ENCODE results near the gene C19orf44. TPM values are rescaled to one million over a fixed set of nuclear protein-coding genes. Genes with fewer than 3 reads are reported as not detected.

C19orf44 gene
- polyA plus RNA-seq, 1 experiment: 3.4 TPM

DNA sequence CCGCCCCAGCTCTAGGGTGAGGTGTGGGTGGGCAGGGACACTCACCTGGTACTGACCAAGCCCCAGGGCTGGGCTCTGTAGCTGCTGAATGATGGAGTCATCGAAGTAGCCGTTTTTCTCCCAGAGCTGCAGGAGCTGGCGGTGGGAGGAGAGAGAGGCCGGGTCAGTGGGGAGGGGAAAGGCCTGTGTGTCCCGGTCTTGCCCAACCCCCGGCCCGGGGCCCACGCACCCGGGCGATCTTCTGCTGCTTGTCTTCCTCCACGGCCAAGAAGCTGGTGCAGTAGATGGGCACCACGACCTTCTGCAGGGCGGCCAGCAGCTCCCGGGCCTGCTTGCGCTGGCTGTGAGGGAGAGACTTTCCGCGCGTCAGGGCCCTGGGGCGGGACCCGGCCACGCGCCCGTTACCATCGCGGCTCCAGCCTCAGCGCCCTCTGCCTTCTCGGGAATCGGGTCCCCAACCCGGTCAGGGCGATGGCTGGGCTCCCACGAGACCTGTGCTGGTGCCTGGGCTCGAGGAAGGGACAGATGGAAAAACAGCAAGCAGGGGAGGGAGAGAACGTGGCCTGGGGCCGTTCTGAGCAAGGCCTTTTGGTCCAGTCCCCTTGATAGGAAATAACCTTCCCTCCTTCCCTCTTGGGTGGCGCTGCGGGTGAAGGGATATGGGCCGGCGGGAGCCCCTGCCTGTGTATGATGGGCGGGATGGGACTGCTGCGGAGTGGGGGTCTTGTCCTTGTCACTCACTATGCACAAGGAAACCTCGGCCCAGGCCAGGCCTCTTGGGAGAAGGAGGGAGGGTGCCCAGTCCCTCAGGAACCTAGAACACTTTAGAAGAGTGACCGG lies 34.6 kb downstream of the C19orf44 start:
- Histone ChIP-seq H3K4me3 (ENCODE audit: low read depth, low read length) (no peak overlapping the region), H3K27me3 (ENCODE audit: control insufficient read depth, insufficient read depth, low read length) (no peaks in the 10 kb centered on the region), H3K36me3 (ENCODE audit: control insufficient read depth, insufficient read depth, low read length) (peaks cover 65% of the 10 kb centered on the region)
- ChIA-PET POLR2A (no interaction called here), CTCF (interaction anchor here (1.0 kb wide), 1 partner anchor 116 kb away, joined by 3 read pairs; no protein-coding TSS in a partner anchor)
- no peak for TF ChIP-seq CTCF (IDR thresholded peaks at IDR 0.05; ENCODE audit: insufficient read depth, low read depth, low read length)
- no peak for DNase-seq (ENCODE audit: low read depth)

- CTCF ChIA-PET: no interaction called here
- no peak for TF ChIP-seq CTCF (IDR thresholded peaks at IDR 0.05; ENCODE audit: insufficient read depth, low read depth, low read length)
- Histone ChIP-seq H3K36me3 (ENCODE audit: control insufficient read depth, insufficient read depth, low read length) (peaks cover 65% of the 10 kb centered on the region), H3K4me3 (ENCODE audit: low read depth, low read length) (no peak overlapping the region), H3K27me3 (ENCODE audit: control insufficient read depth, insufficient read depth, low read length) (no peaks in the 10 kb centered on the region)
- DNase-seq (ENCODE audit: low read depth): no peak
- POLR2A ChIA-PET: no interaction called here
These were observed 35.1 kb downstream of the C19orf44 start for GRCh38 chr19:16531380-16531669.

DNA sequence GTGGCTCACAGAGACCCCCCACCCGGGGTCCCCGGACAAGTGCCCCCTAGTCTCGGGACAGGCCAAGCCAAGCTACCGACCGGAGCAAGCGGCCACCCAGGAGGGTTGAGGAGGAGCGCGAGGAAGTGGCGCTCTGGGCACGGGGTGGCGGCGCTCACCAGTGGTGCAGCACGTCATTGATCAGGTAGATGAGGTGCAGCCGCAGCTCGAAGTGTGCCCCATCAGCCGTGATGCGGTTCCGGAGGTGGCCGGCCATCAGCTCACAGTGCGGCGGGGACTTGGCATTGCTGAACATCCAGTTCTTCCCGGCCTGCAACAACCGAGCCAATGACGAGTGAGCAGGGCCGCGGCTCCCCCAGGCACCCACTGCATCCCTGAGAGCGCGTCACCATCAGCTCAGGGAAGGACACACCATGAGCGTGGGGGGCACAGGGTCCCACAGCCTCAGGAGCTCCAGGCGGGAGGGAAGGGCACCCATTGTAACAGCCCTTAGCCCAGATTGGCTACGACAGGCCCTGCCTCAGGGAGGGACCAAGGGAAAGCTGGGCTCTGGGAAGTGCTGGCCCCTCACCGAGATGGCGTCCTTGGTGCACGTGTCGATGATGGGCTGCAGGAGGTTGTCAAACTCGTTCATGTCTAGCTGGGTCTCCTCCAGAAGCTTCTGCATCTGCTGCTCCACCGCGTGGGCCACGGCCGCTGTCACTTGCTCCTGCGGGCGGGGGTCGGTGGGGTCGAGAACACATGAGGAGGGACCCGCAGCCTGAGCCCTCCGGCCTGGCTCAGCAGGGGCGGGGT lies 36.4 kb downstream of the C19orf44 start:
- ChIA-PET CTCF (interaction anchor here (1.5 kb wide), 1 partner anchor 9 kb away, joined by 3 read pairs; no protein-coding TSS in a partner anchor), POLR2A (no interaction called here)
- no peak for TF ChIP-seq CTCF (IDR thresholded peaks at IDR 0.05; ENCODE audit: insufficient read depth, low read depth, low read length)
- no peak for DNase-seq (ENCODE audit: low read depth)
- H3K4me3 ChIP-seq (ENCODE audit: low read depth, low read length): no peak overlapping the region
- peaks cover 59% of the 10 kb centered on the region for H3K36me3 ChIP-seq (ENCODE audit: control insufficient read depth, insufficient read depth, low read length)
- H3K27me3 ChIP-seq (ENCODE audit: control insufficient read depth, insufficient read depth, low read length): no peaks in the 10 kb centered on the region

DNA sequence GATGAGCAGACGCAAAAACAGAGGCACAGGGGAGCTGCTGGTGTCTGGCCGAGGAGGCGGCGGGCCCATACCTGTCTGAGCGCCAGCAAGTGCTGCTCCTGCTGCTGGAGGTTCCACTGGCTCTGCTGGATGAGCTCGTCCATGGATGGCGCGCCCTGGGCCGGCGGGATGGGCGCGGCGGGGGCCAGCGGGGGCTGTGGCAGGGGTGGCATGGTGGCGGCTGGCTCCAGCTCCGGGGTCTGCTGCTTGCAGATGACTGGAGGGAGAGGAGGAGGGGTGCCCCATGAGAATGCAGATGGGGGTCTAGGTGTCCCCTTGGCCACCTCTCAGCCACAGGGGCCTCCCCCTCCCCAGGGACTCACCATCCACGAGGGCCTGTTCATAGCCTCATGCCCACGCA lies 39.2 kb downstream of the C19orf44 start:
- no peak for DNase-seq (ENCODE audit: low read depth)
- H3K36me3 ChIP-seq (ENCODE audit: control insufficient read depth, insufficient read depth, low read length): peaks cover 44% of the 10 kb centered on the region
- H3K27me3 ChIP-seq (ENCODE audit: control insufficient read depth, insufficient read depth, low read length): no peaks in the 10 kb centered on the region
- no peak overlapping the region for H3K4me3 ChIP-seq (ENCODE audit: low read depth, low read length)
- ChIA-PET CTCF (interaction anchor here (0.5 to 0.7 kb wide), 2 partner anchors 19 to 91 kb away, joined by 3 read pairs; no protein-coding TSS in a partner anchor), POLR2A (no interaction called here)
- no peak for TF ChIP-seq CTCF (IDR thresholded peaks at IDR 0.05; ENCODE audit: insufficient read depth, low read depth, low read length)

DNA sequence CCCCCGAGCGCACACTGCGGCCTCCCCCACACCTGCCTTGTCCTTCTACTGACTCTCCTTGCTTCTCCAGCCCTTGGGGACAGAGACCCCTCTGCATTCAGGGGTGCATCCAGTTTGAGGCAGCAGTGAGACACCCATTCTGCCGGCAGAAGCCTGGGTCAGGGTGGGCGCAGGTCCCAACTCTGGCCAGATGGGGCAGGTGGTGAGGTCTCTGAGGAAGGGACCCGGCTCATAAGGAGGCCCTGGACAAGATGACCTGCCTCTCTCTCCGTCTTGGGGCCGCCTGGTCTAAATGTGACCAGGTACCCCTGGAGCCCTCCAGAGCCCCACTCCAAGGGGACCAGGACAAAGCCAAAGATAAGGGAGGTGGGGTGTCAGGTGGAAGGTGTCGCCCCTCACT lies 39.9 kb downstream of the C19orf44 start:
- CTCF ChIA-PET: interaction anchor here (0.5 kb wide), 1 partner anchor 90 kb away, joined by 3 read pairs; no protein-coding TSS in a partner anchor
- Histone ChIP-seq H3K27me3 (ENCODE audit: control insufficient read depth, insufficient read depth, low read length) (no peaks in the 10 kb centered on the region), H3K4me3 (ENCODE audit: low read depth, low read length) (no peak overlapping the region), H3K36me3 (ENCODE audit: control insufficient read depth, insufficient read depth, low read length) (peaks cover 36% of the 10 kb centered on the region)
- POLR2A ChIA-PET: no interaction called here
- TF ChIP-seq CTCF (IDR thresholded peaks at IDR 0.05; ENCODE audit: insufficient read depth, low read depth, low read length): no peak
- DNase-seq (ENCODE audit: low read depth): no peak
